ENCODE results near the gene ACP1.

ACP1 gene

DNA sequence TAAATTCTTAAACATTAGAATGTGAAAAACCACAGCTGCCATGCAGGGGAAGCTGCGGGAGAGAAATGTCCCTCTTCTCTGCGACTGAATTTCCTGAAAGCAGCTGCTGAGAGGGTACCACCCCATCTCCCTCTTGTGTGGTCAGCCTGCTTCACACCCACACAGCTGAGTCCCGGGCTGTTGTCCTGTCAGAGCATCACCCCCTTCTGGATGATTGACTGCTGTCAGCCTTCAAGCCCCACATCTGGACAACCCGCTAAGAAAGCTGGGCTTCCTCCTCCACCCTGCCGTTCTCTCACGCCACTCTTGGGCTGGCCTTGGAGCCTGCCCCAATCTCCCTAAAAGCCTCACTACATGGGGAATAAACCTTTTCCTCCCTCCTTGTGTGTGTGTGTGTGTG lies 26.9 kb upstream of the ACP1 start:
- TF ChIP-seq, protein P1, sequence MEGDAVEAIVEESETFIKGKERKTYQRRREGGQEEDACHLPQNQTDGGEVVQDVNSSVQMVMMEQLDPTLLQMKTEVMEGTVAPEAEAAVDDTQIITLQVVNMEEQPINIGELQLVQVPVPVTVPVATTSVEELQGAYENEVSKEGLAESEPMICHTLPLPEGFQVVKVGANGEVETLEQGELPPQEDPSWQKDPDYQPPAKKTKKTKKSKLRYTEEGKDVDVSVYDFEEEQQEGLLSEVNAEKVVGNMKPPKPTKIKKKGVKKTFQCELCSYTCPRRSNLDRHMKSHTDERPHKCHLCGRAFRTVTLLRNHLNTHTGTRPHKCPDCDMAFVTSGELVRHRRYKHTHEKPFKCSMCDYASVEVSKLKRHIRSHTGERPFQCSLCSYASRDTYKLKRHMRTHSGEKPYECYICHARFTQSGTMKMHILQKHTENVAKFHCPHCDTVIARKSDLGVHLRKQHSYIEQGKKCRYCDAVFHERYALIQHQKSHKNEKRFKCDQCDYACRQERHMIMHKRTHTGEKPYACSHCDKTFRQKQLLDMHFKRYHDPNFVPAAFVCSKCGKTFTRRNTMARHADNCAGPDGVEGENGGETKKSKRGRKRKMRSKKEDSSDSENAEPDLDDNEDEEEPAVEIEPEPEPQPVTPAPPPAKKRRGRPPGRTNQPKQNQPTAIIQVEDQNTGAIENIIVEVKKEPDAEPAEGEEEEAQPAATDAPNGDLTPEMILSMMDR (IDR thresholded peaks at IDR 0.05; ENCODE audit: low read depth, low read length), result no peak
- Histone ChIP-seq H3K27ac (no peak overlapping the region), H3K36me3 (no peaks in the 10 kb centered on the region), H3K4me3 (ENCODE audit: low read depth, low read length) (no peak overlapping the region), H3K27me3 (ENCODE audit: insufficient read depth, low read depth, severe bottlenecking) (no peaks in the 10 kb centered on the region), H3K9me3 (ENCODE audit: severe bottlenecking) (no peaks in the 10 kb centered on the region)
- DNase-seq, result no peak

DNA sequence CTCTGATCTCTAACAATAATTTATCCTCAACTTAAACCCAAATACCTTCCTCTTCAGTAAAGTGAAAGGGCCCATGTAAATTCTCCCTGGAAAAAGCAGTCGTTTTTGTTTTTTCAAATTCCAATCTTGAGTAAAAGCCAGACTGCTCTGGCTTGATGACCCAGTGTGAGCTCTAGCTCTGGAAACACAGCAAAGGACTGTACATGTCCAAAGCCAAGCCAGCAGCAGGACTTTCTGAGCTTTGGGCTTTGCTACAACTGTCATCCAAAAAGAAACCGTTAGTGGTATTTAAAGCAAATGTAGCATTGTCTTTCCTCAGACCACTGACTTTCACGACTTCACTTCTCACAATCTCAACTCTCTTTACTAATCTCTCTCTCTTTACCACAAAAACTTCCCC lies 26.3 kb upstream of the ACP1 start:
- no peaks in the 10 kb centered on the region for H3K9me3 ChIP-seq (ENCODE audit: severe bottlenecking)
- TF ChIP-seq, protein P1 (IDR thresholded peaks at IDR 0.05; ENCODE audit: low read depth, low read length), result no peak
- no peak overlapping the region for H3K27ac ChIP-seq
- H3K4me3 ChIP-seq (ENCODE audit: low read depth, low read length), result no peak overlapping the region
- no peak for DNase-seq
- no peaks in the 10 kb centered on the region for H3K27me3 ChIP-seq (ENCODE audit: insufficient read depth, low read depth, severe bottlenecking)
- no peaks in the 10 kb centered on the region for H3K36me3 ChIP-seq

DNA sequence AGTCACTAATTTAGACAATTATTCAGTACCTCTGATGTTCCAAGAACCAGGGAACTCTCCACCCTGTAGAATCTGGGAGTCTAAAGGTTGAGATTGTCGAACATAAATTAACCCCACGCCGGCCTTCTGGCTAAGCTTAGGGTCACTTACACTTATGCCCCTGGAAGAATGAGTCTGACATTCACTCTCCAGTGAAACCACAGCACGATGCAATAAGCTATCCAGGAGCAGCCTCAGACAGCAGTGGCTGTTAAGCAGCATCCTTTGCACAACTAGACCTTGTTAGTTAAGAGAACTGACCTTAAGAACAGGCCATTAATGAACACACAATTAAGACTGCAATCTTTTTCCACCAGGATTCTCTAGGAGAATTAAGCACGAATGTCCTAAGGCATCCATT lies 25.9 kb upstream of the ACP1 start:
- H3K27ac ChIP-seq, result no peak overlapping the region
- H3K9me3 ChIP-seq (ENCODE audit: severe bottlenecking), result no peaks in the 10 kb centered on the region
- TF ChIP-seq, protein P1 (IDR thresholded peaks at IDR 0.05; ENCODE audit: low read depth, low read length), result no peak
- DNase-seq, result no peak
- no peaks in the 10 kb centered on the region for H3K36me3 ChIP-seq
- no peak overlapping the region for H3K4me3 ChIP-seq (ENCODE audit: low read depth, low read length)
- no peaks in the 10 kb centered on the region for H3K27me3 ChIP-seq (ENCODE audit: insufficient read depth, low read depth, severe bottlenecking)

DNA sequence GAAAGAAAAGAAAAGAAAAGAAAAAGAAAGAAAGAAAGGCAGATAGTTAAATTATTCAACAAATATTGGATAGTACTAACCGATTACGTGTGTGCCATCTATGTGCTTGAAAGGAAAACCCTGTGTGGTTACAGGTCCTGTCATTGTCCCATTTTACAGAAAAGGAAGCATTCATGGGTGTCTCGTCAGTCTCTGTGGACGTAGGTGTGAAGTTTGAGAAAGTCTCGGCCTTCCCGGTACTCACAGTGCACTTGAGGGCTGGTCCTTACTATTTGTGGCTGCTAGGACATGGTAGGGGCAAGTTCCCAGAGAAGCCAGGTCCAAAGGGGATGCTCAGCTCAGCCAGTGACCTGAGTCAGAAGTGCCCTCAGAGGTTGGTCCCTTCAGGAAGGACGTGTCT lies 20.2 kb upstream of the ACP1 start:
- no peak for DNase-seq
- no peak overlapping the region for H3K27ac ChIP-seq
- no peak overlapping the region for H3K4me3 ChIP-seq (ENCODE audit: low read depth, low read length)
- no peaks in the 10 kb centered on the region for H3K36me3 ChIP-seq
- H3K27me3 ChIP-seq (ENCODE audit: insufficient read depth, low read depth, severe bottlenecking), result no peaks in the 10 kb centered on the region
- TF ChIP-seq, protein P1 (IDR thresholded peaks at IDR 0.05; ENCODE audit: low read depth, low read length), result no peak
- H3K9me3 ChIP-seq (ENCODE audit: severe bottlenecking), result no peaks in the 10 kb centered on the region

DNA sequence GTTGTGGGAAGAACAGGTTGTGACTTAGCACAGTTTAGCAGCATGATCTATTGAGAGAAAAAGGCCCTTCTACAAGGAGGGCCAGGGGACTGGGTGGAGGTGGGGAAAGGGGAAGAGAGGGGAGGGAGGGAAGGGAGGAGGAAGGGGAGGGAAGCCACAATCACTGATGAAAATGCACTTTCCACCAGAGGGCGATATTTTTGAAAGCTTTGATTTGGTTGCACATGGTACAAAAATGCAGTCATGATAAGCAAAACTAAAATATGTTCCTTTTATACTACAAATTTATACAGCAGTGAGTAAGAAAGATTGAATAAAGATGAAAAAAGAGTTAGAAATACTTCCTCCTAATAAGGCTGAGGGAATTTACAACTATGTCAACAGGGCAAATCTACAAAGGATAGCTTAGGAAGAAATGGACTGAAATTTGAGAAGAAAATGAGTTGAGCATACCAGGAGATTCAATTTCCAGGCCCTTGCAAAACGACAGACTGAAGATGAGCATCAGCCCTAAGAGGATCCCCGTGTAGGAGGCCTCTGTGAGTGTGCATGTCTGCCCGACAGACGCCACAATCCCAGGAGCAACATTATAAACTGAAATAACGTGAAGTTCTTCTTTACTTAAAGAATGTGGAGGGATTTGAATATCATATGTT lies 18.1 kb upstream of the ACP1 start:
- H3K4me3 ChIP-seq (ENCODE audit: low read depth, low read length), result no peak overlapping the region
- TF ChIP-seq, protein P1 (IDR thresholded peaks at IDR 0.05; ENCODE audit: low read depth, low read length), result peak; percentile 75
- no peaks in the 10 kb centered on the region for H3K36me3 ChIP-seq
- H3K9me3 ChIP-seq (ENCODE audit: severe bottlenecking), result no peaks in the 10 kb centered on the region
- DNase-seq, result peak; percentile 44
- H3K27ac ChIP-seq, result no peak overlapping the region
- H3K27me3 ChIP-seq (ENCODE audit: insufficient read depth, low read depth, severe bottlenecking), result no peaks in the 10 kb centered on the region

DNA sequence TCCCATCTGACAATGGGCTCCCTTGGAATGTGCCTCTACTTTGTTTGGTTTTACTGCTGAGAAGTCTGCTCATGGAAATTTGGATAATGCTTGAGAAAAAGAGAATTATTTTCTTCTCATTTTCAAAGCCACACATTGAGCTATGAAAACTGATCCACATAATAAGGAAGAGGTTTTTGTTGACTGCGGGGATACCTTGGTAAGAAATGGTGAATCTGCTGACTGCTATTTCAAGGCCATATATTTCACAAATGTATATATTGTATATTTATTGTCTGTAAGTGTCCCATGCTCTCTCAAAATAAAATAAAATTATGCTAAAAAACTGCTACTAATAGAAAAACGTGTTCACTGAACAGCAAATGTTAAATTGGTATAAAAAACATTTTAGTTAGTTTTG lies 16.0 kb upstream of the ACP1 start:
- Histone ChIP-seq H3K4me3 (ENCODE audit: low read depth, low read length) (no peak overlapping the region), H3K9me3 (ENCODE audit: severe bottlenecking) (no peaks in the 10 kb centered on the region), H3K27me3 (ENCODE audit: insufficient read depth, low read depth, severe bottlenecking) (no peaks in the 10 kb centered on the region), H3K36me3 (no peaks in the 10 kb centered on the region), H3K27ac (no peak overlapping the region)
- TF ChIP-seq, protein P1 (IDR thresholded peaks at IDR 0.05; ENCODE audit: low read depth, low read length), result no peak
- no peak for DNase-seq
